Chondrocyte (in vitro differentiated cells): ENCODE data around the gene TMEM178B. TPM values are rescaled to one million over a fixed set of nuclear protein-coding genes. Genes with fewer than 3 reads are reported as not detected.

Source experiments
- DNase-seq: peaks from one replicate; pipeline ENCODE4 v3.0.0; 2021; ENCODE audit warnings: mixed read lengths, low spot score
- H3K27ac Mint-ChIP-seq: one replicate; pipeline ENCODE4 v1.8.0; 2021; ENCODE audit warnings: mild to moderate bottlenecking, moderate library complexity, mixed read lengths; ENCODE audit not compliant: unreplicated experiment
- H3K27me3 Mint-ChIP-seq: 2 replicates; pipeline ENCODE4 v1.8.0; 2021; ENCODE audit warnings: low read depth, mixed read lengths
- H3K36me3 Mint-ChIP-seq: 2 replicates; pipeline ENCODE4 v1.8.0; 2021; ENCODE audit warnings: low read depth, mixed read lengths
- H3K4me1 Mint-ChIP-seq: 2 replicates; pipeline ENCODE4 v1.8.0; 2021; ENCODE audit warnings: low read depth, mild to moderate bottlenecking, mixed read lengths
- H3K4me3 Mint-ChIP-seq: one replicate; pipeline ENCODE4 v1.8.0; 2021; ENCODE audit warnings: mild to moderate bottlenecking, moderate library complexity, mixed read lengths; ENCODE audit not compliant: unreplicated experiment
- H3K9me3 Mint-ChIP-seq: 2 replicates; pipeline ENCODE4 v1.8.0; 2021; ENCODE audit warnings: low read depth, mixed read lengths
- CTCF ChIP-seq: fragments of 200-600 bp; sonication (generic); IDR thresholded peaks from 2 replicates; pipeline ENCODE4 v1.5.0; 2021; ENCODE audit warnings: antibody characterized with exemption, mild to moderate bottlenecking, moderate library complexity
- total RNA-seq: library from RNA; stranded (reverse); gene quantifications from 3 replicates; pipeline ENCODE4 v1.2.1, GENCODE V29; 2021

TMEM178B gene
- total RNA-seq, 1 donor from 2014 or later, result 0.92 TPM

- H3K4me3 Mint-ChIP-seq, result no peak overlapping the region
- TF ChIP-seq CTCF, result no peak
- peaks cover 4% of the 10 kb centered on the region for H3K4me1 Mint-ChIP-seq
- H3K36me3 Mint-ChIP-seq, result no peaks in the 10 kb centered on the region
- no peaks in the 10 kb centered on the region for H3K9me3 Mint-ChIP-seq
- H3K27me3 Mint-ChIP-seq, result no peaks in the 10 kb centered on the region
- H3K27ac Mint-ChIP-seq, result no peak overlapping the region
- no peak for DNase-seq
These were observed 153.6 kb downstream of the TMEM178B start for GRCh38 chr7:141227454-141227853.

- peaks cover 4% of the 10 kb centered on the region for H3K4me1 Mint-ChIP-seq
- no peaks in the 10 kb centered on the region for H3K9me3 Mint-ChIP-seq
- H3K36me3 Mint-ChIP-seq, result no peaks in the 10 kb centered on the region
- no peak for TF ChIP-seq CTCF
- DNase-seq, result no peak
- H3K4me3 Mint-ChIP-seq, result no peak overlapping the region
- peaks cover 5% of the 10 kb centered on the region for H3K27me3 Mint-ChIP-seq
- no peak overlapping the region for H3K27ac Mint-ChIP-seq
These were observed 154.6 kb downstream of the TMEM178B start for GRCh38 chr7:141228482-141228881.

GRCh38 chr7:141231018-141231792 is 157.3 kb downstream of the TMEM178B start:
- no peaks in the 10 kb centered on the region for H3K9me3 Mint-ChIP-seq
- H3K36me3 Mint-ChIP-seq, result no peaks in the 10 kb centered on the region
- peak; percentile 78 for TF ChIP-seq CTCF
- peaks cover 14% of the 10 kb centered on the region for H3K27me3 Mint-ChIP-seq
- H3K4me3 Mint-ChIP-seq, result no peak overlapping the region
- no peak for DNase-seq
- H3K4me1 Mint-ChIP-seq, result peaks cover 4% of the 10 kb centered on the region
- no peak overlapping the region for H3K27ac Mint-ChIP-seq

GRCh38 chr7:141232286-141233051 is 158.6 kb downstream of the TMEM178B start:
- Mint-ChIP-seq H3K9me3 (no peaks in the 10 kb centered on the region), H3K27ac (no peak overlapping the region), H3K27me3 (peaks cover 20% of the 10 kb centered on the region), H3K4me3 (no peak overlapping the region), H3K4me1 (peaks cover 4% of the 10 kb centered on the region), H3K36me3 (no peaks in the 10 kb centered on the region)
- no peak for DNase-seq
- TF ChIP-seq CTCF, result no peak

GRCh38 chr7:141234335-141235105 is 160.7 kb downstream of the TMEM178B start:
- DNase-seq, result no peak
- Mint-ChIP-seq H3K27me3 (peaks cover 25% of the 10 kb centered on the region), H3K4me3 (no peak overlapping the region), H3K27ac (no peak overlapping the region), H3K36me3 (no peaks in the 10 kb centered on the region), H3K4me1 (peaks cover 4% of the 10 kb centered on the region), H3K9me3 (no peaks in the 10 kb centered on the region)
- no peak for TF ChIP-seq CTCF
